NCI-H460 (cell line): ENCODE results near the gene OR2A1. TPM values are rescaled to one million over a fixed set of nuclear protein-coding genes. Genes with fewer than 3 reads are reported as not detected.
"Not testable (repeated sequence)": the region's sequence is repeated elsewhere in the genome, so short reads cannot be mapped to it uniquely, and the experiment has no call there.

Experiments
- DNase-seq: peaks from one replicate; pipeline ENCODE4 v3.0.0-alpha.2; 2016; ENCODE audit warnings: low read depth; ENCODE audit errors: extremely low read depth
- total RNA-seq: library from RNA; depleted of rRNA; stranded (reverse); fragments of >200 nt; shearing (Covaris generic); gene quantifications from 2 replicates; pipeline ENCODE4 v1.2.3, GENCODE V29; 2014; rRNA removed

Gene OR2A1
- total RNA-seq, 1 experiment from 2014 or later, result not detected

GRCh38 chr7:144321677-144322206 is 9.5 kb downstream of the OR2A1 start:
- not testable (repeated sequence) for DNase-seq

GRCh38 chr7:144323359-144323758 is 11.1 kb downstream of the OR2A1 start:
- DNase-seq, result not testable (repeated sequence)

- DNase-seq, result not testable (repeated sequence)
Measured at GRCh38 chr7:144325868-144326267, 13.6 kb downstream of the OR2A1 start.

GRCh38 chr7:144330044-144330443 is 17.8 kb downstream of the OR2A1 start:
- not testable (repeated sequence) for DNase-seq

- not testable (repeated sequence) for DNase-seq
Measured at GRCh38 chr7:144331221-144331995, 19.2 kb downstream of the OR2A1 start.

- not testable (repeated sequence) for DNase-seq
Measured at GRCh38 chr7:144331996-144332288, 19.7 kb downstream of the OR2A1 start.

GRCh38 chr7:144348625-144349024 is 36.4 kb downstream of the OR2A1 start:
- DNase-seq, result not testable (repeated sequence)

GRCh38 chr7:144351667-144352066 is 39.4 kb downstream of the OR2A1 start:
- not testable (repeated sequence) for DNase-seq

- DNase-seq, result not testable (repeated sequence)
Measured at GRCh38 chr7:144355176-144355822, 43.1 kb downstream of the OR2A1 start, which contains the start of gene ARHGEF5. TSS of gene ARHGEF5 (plus strand) at chr7:144355402. CDS start at chr7:144362670, 7,268 bp downstream.

- not testable (repeated sequence) for DNase-seq
Measured at GRCh38 chr7:144356185-144356584, 44.0 kb downstream of the OR2A1 start.

- not testable (repeated sequence) for DNase-seq
Measured at GRCh38 chr7:144356860-144357259, 44.6 kb downstream of the OR2A1 start.

GRCh38 chr7:144362061-144362460 is 49.8 kb downstream of the OR2A1 start:
- not testable (repeated sequence) for DNase-seq

GRCh38 chr7:144365523-144365922 is 53.3 kb downstream of the OR2A1 start:
- DNase-seq, result not testable (repeated sequence)

- DNase-seq, result not testable (repeated sequence)
Measured at GRCh38 chr7:144367250-144367649, 55.0 kb downstream of the OR2A1 start.

GRCh38 chr7:144369221-144369620 is 57.0 kb downstream of the OR2A1 start:
- not testable (repeated sequence) for DNase-seq

Other genes starting within 250 kb of the OR2A1 start
- gene OR2A25, start 242.6 kb upstream of the OR2A1 start, total RNA-seq, result not detected in 2 replicates
- not detected in 2 replicates for gene OR2A12, start 226.1 kb upstream of the OR2A1 start, total RNA-seq
- gene OR2A2, start 202.8 kb upstream of the OR2A1 start, total RNA-seq, result not detected in 2 replicates
- not detected in 2 replicates for gene OR2A14, start 189.2 kb upstream of the OR2A1 start, total RNA-seq
- 0.12 TPM in 2 replicates for gene CTAGE4, start 129.0 kb upstream of the OR2A1 start, total RNA-seq
- gene ARHGEF35, start 116.6 kb upstream of the OR2A1 start, total RNA-seq, result 0.54 and 0.84 TPM in 2 replicates
- gene OR2A42, start 72.8 kb upstream of the OR2A1 start, total RNA-seq, result not detected in 2 replicates
- gene OR2A7, start 47.6 kb upstream of the OR2A1 start, total RNA-seq, result not detected in 2 replicates
- gene CTAGE8, start 43.1 kb upstream of the OR2A1 start, total RNA-seq, result 0.12 TPM in 1 of 2 replicates, not detected in the other
- gene ARHGEF5, start 43.0 kb downstream of the OR2A1 start, total RNA-seq, result 1.0 and 1.7 TPM in 2 replicates
- not detected in 2 replicates for gene NOBOX, start 91.3 kb downstream of the OR2A1 start, total RNA-seq